Retinal pigment epithelial cell (primary cell): ENCODE data around the gene PDE10A.
A peak's percentile ranks its signal among the peaks of the same experiment; 100 is the strongest.

Experiments
- DNase-seq: peaks from one replicate; pipeline ENCODE4 v3.0.0-alpha.2; 2010; ENCODE audit warnings: low read depth
- H3K4me3 ChIP-seq: 2 replicates; pipeline ENCODE4 v1.5.1; 2011; ENCODE audit warnings: mild to moderate bottlenecking, low read length, control low read depth, moderate library complexity
- TF ChIP-seq, protein P1 (sequence below): conservative IDR thresholded peaks from 2 replicates; pipeline ENCODE4 v1.5.1; 2011; ENCODE audit warnings: low read depth, low read length, control low read depth, inconsistent platforms

Gene PDE10A

DNA sequence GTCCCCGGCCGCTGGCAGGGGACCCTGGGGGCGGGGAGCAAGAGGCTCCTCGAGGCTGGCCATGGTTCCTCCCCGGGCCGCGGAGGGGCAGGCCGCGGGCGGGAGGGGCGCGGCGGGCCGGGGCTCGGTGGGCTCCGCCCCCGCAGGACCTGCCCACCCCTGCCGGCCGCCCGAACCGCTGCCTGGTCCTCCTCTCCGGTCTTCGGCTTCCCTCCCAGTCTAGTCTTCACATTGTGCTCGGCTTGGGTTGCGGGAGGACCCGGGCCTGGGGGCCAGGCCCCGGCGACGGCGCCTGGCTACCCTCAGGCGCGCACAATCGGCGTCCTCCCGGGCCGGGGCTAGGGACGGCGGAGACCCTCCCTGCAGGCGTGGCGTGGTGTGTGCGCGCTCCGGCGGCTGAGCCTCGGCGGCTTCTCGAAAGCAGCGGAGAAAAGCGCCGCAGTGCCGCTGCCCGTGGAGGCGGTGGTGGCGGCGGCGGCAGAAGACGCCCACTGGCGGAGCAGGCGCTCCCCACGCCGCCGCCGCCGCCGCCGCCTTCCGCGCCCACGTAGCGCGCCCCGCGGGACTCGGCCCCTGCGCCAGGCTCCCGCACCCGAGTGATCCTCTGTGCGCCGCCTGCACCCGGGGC, at the start of gene PDE10A:
PDE10A (minus strand) TSS at position 493 of the 628 bp plus-strand sequence; CDS start at position 63, 430 bp downstream.
- TF ChIP-seq, protein P1, sequence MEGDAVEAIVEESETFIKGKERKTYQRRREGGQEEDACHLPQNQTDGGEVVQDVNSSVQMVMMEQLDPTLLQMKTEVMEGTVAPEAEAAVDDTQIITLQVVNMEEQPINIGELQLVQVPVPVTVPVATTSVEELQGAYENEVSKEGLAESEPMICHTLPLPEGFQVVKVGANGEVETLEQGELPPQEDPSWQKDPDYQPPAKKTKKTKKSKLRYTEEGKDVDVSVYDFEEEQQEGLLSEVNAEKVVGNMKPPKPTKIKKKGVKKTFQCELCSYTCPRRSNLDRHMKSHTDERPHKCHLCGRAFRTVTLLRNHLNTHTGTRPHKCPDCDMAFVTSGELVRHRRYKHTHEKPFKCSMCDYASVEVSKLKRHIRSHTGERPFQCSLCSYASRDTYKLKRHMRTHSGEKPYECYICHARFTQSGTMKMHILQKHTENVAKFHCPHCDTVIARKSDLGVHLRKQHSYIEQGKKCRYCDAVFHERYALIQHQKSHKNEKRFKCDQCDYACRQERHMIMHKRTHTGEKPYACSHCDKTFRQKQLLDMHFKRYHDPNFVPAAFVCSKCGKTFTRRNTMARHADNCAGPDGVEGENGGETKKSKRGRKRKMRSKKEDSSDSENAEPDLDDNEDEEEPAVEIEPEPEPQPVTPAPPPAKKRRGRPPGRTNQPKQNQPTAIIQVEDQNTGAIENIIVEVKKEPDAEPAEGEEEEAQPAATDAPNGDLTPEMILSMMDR, result no peak
- peak within 1 kb of the TSS; percentile 42 for H3K4me3 ChIP-seq
- DNase-seq, result no peak

DNA sequence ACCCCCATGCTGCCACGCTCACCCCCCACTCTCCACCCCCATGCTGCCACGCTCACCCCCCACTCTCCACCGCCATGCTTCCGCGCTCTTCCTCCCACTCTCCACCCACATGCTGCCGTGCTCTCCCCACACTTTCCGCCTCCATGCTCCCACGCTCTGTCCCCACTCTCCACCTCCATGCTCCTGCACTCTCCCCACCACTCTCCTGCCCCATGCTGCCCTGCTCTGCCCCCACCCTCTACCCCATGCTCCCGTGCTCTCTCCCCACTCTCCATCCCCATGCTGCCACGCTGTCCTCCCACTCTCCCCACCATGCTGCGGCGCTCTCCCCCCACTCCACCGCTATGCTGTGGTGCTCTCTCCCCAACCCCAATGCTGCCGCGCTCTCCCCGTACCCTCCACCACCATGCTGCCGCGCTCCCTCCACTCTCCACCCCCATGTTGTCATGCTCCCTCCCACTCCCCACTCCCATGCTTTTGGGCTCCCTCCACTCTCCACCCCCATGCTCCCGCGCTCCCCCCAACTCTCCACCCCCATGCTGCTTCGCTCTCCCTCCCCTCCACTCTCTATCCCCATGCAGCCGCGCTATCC, 46.0 kb upstream of the PDE10A start:
- no peak overlapping the region for H3K4me3 ChIP-seq
- TF ChIP-seq, protein P1, result no peak
- no peak for DNase-seq

DNA sequence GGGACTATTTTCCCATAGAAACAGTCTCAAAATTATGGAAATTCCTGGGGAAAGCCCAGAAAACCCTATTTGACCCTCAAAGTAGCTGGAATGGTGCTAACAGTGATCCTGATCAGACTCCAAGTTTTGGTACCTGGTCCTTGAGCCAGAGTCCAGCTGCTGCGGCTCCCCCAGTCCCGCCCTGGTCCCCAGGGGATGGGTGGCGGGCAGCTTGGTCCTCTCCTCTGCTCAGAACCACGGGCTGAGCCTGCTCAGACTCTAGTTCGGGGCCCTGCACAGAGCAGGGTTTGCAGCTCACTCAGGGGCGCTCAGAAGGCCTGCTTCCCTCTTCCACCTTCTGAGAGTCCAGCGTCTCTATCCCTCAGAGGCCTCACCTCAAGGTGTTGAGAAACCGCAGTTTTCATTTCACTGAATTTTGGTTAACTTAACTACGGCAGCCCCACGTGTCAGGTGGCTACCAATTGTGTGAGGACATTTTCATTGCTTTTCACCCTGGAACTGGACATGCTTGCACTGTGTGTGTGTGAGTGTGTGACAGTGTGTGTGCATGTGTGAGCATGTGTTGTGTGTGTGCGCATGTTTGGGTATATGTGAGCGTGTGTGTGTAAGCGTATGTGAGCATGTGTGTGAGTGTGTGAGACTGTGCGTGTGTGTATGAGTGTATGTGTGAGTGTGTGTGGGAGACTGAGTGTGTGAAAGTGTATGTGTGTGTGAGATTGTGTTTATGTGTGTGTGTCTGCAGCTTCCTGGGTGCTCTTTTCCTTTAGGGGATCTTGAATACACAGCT, 44.2 kb upstream of the PDE10A start:
- no peak overlapping the region for H3K4me3 ChIP-seq
- TF ChIP-seq, protein P1, result no peak
- no peak for DNase-seq

DNA sequence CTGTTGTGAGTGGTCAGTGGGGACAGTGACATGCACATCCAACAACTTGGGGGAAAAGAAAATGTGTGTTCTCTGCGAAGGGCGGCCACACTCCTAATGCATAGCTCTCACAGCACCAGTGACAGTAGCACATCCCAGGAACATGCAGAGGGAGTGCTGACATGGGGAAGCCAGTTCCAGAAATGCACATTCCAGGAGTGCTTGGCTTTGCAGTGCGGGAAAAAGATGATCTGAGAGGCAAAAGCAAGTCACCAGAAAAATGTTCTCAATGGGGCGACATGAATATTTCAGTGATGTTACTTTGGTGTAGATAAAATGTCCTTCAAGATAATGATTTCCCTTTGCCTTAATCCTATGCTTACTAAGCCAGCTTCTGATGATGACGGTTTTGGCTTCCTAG, 42.9 kb upstream of the PDE10A start:
- DNase-seq, result no peak
- TF ChIP-seq, protein P1, result no peak
- no peak overlapping the region for H3K4me3 ChIP-seq

DNA sequence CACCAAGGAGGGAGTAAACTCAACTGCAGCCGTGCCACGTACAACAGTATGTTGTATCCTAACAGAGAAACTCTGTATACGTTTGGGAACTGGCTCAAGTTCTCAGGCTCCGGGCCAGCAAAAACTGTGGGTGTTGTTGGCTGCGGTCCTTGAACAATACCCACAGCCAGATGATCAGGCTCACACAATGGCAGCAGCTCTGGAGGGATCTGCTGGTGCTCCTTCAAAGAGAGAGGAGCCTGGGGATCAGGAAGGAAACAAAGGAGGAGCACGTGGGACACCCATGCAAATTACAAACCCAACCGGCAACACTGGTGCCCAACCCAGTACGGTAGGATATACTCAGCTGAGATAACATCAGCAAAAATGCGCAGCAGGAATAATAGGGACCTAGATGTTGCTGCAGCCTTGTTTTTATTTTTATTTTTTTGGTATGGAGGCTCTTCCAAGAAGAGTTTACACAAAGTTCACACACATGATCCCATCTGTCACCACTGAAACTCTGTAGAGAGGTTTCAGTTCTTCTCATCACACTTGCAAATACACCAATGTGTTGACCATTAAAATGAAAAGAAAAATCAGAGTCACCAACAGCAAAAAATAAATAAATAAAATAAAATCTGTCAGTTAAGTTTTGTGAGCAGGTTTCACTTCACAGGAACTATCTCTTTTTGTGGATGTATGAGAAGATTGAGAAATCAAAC, 41.2 kb upstream of the PDE10A start:
- DNase-seq, result no peak
- TF ChIP-seq, protein P1, result no peak
- no peak overlapping the region for H3K4me3 ChIP-seq

DNA sequence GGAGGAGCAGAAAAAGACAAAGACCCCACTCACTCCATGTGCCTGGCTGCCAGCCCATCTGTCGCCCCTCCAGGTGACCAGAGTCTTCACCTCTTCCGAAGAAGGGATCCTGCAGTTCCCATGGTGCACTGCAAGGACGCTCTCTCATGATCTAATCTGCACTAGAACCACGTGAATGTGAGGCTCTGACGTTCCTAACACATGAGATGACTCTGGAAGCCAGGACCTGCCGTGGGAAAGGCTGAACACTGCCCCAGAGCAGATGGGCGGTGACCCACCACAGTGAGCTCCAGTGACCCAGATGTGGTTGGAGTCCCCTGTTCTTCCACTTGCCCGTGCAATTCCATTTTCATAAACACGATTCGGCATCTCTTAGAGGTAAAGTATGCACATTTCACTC, 39.6 kb upstream of the PDE10A start:
- TF ChIP-seq, protein P1, result no peak
- no peak for DNase-seq
- no peak overlapping the region for H3K4me3 ChIP-seq
